AG04449 (cell line): Measurements from ENCODE around the gene PLK1.

Source experiments
- CTCF ChIA-PET: fragments of 350-600 bp; formaldehyde crosslinking; extraction: SDS; loops from one replicate; lab custom pipeline; 2021; ENCODE audit warnings: antibody characterized with exemption; lab: Yijun Ruan, JAX
- POLR2A ChIA-PET: fragments of 400-600, 350-600 bp; formaldehyde crosslinking; extraction: SDS; loops from one replicate; lab custom pipeline; 2020; ENCODE audit warnings: antibody characterized with exemption, inconsistent platforms; lab: Yijun Ruan, JAX
- DNase-seq: peaks from one replicate; pipeline ENCODE4 v3.0.0-alpha.2; 2010; ENCODE audit warnings: low read depth, low spot score
- H3K4me3 ChIP-seq: 2 replicates; pipeline ENCODE4 v1.5.1; 2011; ENCODE audit warnings: low read depth, mild to moderate bottlenecking, control low read depth, low read length
- TF ChIP-seq, protein P1 (sequence below): IDR thresholded peaks from one replicate; pipeline ENCODE4 v1.5.1; 2011; ENCODE audit warnings: mild to moderate bottlenecking, moderate library complexity, low read length, control low read depth, inconsistent platforms; ENCODE audit not compliant: insufficient read depth; ENCODE audit errors: missing control alignments

PLK1 gene

DNA sequence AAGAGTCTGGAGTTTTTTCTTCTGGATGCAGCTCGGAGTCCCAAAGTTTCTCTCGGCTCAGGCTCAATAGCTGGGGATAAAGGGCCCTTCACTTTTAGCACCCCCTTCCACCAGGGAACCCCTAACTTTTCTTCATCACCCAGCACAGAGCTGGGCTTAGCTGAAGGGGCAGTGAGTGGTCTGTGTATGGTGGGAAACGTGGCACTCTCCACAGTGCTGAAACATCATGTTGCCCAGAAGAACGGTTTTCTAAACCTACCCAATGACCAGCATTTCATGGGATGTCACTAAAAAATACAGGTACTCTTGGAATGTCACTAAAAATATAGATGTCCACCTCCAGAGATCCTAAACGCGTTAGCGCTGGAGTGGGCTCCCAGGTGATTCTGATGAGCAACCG lies 22.4 kb downstream of the PLK1 start:
- H3K4me3 ChIP-seq: no peak overlapping the region
- TF ChIP-seq, protein P1, sequence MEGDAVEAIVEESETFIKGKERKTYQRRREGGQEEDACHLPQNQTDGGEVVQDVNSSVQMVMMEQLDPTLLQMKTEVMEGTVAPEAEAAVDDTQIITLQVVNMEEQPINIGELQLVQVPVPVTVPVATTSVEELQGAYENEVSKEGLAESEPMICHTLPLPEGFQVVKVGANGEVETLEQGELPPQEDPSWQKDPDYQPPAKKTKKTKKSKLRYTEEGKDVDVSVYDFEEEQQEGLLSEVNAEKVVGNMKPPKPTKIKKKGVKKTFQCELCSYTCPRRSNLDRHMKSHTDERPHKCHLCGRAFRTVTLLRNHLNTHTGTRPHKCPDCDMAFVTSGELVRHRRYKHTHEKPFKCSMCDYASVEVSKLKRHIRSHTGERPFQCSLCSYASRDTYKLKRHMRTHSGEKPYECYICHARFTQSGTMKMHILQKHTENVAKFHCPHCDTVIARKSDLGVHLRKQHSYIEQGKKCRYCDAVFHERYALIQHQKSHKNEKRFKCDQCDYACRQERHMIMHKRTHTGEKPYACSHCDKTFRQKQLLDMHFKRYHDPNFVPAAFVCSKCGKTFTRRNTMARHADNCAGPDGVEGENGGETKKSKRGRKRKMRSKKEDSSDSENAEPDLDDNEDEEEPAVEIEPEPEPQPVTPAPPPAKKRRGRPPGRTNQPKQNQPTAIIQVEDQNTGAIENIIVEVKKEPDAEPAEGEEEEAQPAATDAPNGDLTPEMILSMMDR: no peak
- no peak for DNase-seq
- ChIA-PET POLR2A (no interaction called here), CTCF (no interaction called here)

DNA sequence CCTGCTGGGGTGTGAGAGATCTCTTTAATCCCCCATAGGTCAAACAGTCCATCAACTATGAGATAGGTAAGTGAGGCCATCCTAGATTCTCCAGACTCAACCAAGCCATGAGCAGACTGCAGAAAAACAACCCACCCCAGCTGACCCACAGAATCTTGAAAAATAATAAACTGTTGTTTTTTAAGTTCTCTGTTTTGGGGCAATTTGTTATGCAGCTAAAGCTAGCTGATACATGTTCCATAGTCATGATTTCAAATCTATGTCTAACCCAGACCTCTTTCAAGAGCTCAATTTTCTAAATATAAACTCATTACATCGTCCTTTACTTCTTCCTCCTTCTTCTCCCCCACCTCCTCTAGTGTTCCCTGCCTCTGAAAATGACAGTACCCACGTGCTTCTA lies 24.3 kb downstream of the PLK1 start:
- POLR2A ChIA-PET: no interaction called here
- CTCF ChIA-PET: no interaction called here
- TF ChIP-seq, protein P1: no peak
- no peak overlapping the region for H3K4me3 ChIP-seq
- no peak for DNase-seq

DNA sequence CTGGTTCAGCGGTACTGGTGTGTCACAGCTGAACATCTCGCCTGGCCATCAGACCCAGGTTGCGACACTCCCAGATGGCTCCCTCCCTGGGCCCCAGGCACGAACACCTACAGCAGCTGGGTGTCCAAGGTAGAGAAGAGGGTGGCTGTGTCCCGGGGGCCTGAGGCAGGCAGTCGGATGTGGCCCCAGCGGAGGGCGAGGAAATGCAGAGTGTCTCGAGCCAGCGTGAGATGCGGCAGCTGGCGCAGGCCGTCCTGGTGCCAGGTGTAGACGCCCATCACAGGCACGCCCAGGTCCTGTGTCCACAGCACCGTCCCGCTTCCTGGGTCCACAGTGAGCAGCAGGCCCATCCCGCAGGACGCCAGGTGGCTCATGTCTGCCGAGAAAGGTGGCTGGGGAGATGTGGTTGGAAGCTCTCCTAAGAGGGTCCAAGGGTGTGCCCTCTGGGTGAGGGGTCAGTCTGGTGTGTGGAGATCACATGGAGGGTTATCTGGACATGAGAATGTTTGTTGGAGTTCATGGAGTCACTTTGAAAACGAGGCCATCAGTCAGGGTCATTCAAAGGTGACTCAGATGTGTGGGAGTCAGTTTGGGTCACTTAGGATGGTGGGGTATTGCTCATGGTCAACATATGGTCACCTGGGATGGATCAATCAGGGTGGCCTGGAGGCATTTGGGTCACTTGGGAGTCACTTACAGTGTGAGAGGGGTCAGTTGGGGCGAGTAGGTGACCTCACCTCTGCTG lies 26.3 kb downstream of the PLK1 start:
- no peak for DNase-seq
- POLR2A ChIA-PET: no interaction called here
- TF ChIP-seq, protein P1: no peak
- CTCF ChIA-PET: no interaction called here
- H3K4me3 ChIP-seq: no peak overlapping the region

DNA sequence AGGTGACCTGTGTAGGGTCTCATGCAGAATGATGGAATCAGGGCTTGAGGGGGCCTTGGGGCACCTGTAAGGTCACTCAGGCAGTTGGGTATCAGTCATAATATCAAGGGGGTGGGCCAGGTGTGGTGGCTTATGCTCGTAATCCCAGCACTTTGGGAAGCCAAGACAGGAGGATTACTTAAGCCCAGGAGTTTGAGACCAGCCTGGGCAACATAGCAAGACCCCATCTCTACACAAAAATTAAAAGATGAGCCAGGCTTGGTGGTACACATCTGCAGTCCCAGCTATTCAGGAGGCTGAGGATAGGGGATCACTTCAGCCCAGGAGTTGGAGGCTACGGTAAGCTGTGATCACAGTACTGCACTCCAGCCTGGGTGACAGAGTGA lies 26.8 kb downstream of the PLK1 start:
- DNase-seq: no peak
- CTCF ChIA-PET: no interaction called here
- H3K4me3 ChIP-seq: no peak overlapping the region
- TF ChIP-seq, protein P1: no peak
- POLR2A ChIA-PET: no interaction called here

DNA sequence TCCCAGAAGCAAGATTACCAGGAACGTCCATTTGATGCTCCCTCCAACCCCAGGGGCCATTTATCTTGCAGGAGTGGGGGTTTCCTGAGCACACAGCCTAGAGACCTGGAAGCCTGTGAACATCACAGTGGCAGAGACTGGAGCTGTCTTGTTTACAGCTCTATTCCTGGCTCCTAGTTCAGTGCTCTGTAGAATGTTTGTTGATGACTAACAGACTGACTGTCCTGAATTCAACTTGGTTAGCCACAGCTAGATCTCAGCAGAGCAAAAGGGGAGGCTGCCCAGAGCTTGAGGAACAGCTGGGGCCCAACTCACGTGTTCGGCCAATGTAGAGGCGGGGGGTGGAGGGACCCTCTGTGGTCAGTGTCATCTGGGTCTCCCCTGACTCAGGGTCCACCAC lies 27.8 kb downstream of the PLK1 start:
- TF ChIP-seq, protein P1: no peak
- CTCF ChIA-PET: no interaction called here
- POLR2A ChIA-PET: no interaction called here
- H3K4me3 ChIP-seq: no peak overlapping the region
- no peak for DNase-seq

DNA sequence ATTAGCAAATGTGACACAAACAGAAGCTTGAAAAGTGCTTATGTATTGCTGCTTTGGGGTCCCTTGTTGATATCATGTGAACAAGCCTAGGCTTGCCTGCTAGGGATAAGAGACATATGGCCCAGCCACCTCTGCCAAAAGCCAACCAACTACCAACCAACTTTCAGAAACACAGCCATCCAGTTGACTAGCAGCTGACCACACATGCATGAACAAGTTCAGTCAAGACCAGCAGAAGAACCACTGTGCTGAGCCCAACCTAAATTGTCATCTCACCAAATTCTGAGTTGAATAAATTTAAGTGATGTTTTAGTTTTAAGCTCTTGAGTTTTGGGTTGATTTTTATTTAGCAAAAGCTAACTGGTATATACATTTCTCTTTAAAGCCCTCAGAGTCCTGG lies 30.8 kb downstream of the PLK1 start:
- H3K4me3 ChIP-seq: no peak overlapping the region
- POLR2A ChIA-PET: no interaction called here
- TF ChIP-seq, protein P1: no peak
- DNase-seq: no peak
- CTCF ChIA-PET: no interaction called here
